HCEC 1CT (cell line): ENCODE data around the gene ACYP2.
"Not testable (repeated sequence)": the region's sequence is repeated elsewhere in the genome, so short reads cannot be mapped to it uniquely, and the experiment has no call there.

Experiments used
- DNase-seq: peaks from one replicate; pipeline ENCODE4 v3.0.0-alpha.2; 2017

Gene ACYP2

GRCh38 chr2:54115284-54116137 is at the start of gene ACYP2:
ACYP2 (plus strand) TSS chr2:54115615.
- peak; percentile 93 for DNase-seq

DNA sequence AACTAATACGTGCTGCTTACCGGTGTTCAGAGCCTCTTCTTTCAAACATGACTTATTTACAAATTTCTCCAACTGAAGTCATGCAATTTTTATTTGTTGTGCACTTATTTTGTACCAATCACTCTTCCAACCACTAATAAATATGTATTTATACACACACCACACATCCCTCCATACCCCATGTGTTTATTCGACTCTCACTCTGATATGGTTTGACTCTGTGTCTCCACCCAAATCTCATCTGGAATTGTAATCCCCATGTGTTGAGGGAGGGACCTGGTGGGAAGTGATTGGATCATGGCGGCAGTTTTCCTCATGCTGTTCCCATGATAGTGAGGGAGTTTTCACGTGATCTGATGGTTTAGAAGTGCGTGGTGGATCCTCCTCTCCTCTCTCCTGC is 49.5 kb upstream of the ACYP2 start:
- DNase-seq = no peak

- peak; percentile 2 for DNase-seq
Measured at GRCh38 chr2:54067851-54068375, 47.5 kb upstream of the ACYP2 start.

GRCh38 chr2:54072483-54072882 is 42.9 kb upstream of the ACYP2 start:
- DNase-seq = not testable (repeated sequence)

DNA sequence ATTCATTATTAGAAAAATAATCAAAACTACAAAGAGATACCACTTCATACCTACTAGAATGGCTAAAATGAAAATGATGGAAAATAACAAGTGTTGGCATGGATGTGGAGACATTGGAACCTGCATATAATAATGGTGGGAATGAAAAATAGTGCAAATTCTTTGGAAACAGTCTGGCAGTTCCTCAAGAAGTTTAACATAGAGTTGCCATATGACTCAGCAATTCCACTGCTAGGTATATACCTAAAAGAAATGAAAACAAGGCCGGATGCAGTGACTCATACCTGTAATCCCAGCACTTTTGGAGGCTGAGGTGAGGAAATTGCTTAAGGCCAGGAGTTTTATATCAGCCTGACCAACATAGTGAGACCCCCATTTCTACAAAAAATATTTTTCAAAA is 41.6 kb upstream of the ACYP2 start:
- DNase-seq = peak; percentile 32

GRCh38 chr2:54074606-54075341 is 40.6 kb upstream of the ACYP2 start:
- DNase-seq = no peak

DNA sequence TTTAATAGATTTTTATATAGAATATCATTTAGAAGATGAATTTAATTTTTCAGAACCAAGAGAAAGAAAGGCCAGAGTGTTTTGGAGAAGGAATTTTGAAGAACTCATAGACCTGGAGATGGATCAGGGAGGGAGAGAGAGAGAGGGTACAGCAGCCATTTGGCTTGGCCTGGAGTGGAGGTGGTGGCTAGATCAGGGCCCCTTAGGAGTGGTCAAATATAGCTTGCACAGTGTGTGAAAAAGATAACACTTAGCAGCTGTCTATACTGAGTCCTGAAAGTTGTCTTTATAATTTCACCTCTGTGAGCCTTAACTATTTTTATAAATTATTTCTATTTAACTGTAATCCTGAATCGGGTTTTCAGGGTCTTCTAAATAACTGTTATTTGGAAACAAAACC is 38.8 kb upstream of the ACYP2 start:
- DNase-seq = no peak

DNA sequence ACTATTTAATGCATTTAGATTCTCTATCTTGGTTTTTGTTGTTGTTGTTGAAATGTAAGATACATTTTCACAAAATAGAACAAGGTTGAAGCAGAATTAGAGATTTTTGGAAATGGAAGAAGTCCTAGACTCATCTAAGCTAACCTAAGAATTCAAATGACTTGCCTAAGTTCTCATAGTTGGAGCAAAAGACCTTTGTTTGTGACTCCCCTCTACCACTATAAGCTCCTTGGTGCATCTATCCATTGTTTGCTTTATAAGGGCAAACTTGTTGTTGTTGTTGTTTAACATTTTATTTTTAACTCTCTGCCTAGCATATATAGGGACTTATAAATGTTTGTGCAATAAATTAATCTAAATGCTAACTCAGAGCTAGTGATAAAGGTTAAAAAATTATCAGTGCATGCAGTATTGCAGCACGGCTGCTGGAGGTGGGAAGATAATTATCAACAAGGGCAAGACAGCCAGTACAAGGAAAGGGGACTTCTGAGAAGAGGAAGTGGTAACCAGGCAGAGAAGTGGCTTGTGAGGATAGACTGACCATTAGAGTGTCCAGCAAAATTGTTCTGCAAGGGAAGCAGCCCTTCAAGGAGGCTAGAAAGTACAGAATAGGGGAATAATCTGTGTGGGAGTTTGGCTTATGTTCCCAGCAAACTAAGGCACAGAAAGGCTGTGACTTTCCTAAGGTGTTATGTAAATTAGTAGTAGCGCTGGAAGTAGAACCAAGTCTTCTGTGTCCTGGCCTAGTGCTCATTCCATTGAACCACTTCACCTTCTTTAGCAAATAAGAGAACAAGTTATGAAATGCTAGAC is 38.1 kb upstream of the ACYP2 start:
- DNase-seq = no peak

DNA sequence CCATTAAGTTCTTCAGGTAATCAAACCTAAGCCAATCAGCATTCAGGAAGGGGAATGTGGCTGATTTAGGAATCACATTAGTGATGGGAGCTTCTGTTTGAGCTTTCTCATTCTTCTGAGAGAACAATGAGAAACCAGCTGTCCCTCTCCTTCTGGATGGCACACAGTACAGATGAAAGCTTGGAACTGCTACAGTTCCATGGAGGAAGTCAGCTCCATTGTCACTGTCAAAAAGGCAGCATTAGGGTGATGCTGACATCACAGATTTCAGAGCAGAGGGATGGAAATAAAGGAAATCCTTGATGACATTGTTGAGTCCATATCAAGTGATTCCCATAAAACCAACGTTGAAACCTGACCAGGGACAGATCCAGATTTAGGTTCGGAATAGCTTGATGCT is 36.1 kb upstream of the ACYP2 start:
- DNase-seq = no peak

- DNase-seq = peak; percentile 18
Measured at GRCh38 chr2:54081574-54081973, 33.8 kb upstream of the ACYP2 start.

GRCh38 chr2:54083021-54083420 is 32.4 kb upstream of the ACYP2 start:
- no peak for DNase-seq

- DNase-seq = no peak
Measured at GRCh38 chr2:54083445-54083844, 32.0 kb upstream of the ACYP2 start.

DNA sequence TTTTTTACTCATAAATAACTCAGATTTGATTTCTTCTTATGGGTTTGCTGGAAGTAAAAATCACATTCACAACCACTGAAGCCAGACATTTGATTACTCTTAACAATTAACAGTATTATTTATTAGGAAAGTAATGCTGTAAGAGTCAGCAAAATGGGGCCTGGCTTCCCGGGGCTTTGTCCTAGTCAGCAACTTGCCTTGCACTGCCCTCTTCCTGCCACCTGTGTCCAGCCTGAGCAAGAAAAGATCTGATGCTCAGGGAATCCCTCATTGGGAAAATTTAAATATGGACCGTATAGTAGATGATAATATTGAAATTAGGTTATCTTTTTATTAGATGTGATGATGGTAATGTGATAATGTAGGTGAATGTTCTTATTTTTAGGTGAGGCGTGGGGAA is 30.8 kb upstream of the ACYP2 start:
- DNase-seq = peak; percentile 23

DNA sequence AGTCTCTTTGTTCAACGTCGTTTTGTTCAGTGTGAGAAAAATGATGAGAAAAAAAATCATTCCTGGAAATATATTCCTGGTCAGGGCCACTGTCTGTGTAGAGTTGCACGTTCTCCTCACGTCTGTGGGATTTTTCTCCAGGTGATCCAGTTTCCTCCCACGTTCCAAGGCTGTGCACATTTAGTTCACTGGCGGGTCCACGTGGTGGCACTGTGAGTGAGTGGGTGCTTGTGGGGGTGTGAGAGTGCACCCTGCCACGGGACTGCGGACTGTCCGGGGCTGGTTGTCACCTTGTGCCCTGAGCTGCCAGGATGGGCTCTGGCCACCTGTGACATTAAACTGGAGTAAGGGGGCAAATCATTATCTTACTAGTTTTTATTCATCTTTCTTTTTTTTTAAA is 30.3 kb upstream of the ACYP2 start:
- DNase-seq = no peak

- DNase-seq = no peak
Measured at GRCh38 chr2:54086157-54086556, 29.3 kb upstream of the ACYP2 start.

DNA sequence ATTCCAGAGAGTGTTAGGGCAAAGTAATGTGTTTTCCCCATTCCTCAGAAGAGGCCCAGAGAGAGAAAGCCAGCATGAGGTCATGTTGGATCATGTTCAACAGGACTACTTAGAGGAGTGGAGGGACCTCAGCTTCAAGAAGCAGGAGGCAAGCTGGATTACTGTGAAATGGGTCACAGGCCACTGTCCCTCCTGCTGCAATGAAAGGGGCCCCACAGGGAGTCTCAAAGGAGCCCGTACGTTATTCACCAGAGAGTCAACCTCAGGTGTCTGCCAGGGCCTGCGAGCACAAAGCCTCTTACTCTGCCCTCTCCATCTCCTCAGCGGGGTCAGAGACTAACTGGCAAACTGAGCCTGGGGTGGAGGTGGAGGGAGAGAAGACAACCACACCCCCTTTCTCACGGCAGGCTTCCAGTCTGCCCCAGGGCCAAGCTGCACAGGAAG is 27.2 kb upstream of the ACYP2 start:
- no peak for DNase-seq

DNA sequence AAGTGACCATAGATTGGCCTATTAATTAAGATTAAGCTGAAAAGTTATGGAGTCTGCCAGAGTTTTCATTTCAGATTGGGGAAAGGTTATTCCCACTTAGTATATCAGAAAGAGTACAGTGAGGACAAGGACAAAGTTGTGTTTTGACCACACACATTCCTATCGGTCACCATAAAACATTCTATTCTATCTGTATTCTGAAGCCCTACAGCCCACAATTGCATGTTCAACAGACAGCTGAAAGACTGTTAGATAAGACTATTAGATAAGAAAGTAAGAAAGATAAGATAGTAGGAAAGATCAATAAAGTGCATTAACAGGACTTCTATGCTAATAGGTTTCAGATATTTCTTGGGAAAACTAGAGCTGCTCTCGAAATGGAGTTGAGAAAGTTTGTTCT is 26.7 kb upstream of the ACYP2 start:
- DNase-seq = no peak

DNA sequence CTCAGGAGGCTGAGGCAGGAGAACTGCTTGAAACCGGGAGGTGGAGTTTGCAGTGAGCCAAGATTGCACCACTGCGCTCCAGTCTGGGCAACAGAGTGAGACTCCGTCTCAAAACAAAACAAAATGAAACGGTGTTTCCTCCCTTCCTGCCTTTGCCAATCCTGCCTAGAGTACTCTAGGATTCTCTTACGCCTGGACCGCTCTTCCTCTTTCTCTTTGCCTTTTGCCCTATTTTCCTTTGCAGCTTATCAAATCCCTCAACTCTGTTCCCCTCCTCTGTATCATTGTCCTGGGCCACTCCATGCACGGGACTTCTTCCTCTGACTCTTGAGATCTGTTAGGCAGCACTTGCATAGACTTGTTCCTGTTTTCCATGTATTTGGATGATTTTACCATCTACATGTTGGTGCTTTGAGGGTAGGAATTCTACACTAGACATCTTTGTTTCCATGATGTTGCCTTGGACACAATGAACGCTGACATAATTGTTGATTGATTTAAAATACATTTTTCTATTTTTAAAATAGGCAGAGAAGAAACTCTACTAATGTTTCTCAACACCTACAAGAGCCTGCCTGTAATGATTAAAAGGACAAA is 24.8 kb upstream of the ACYP2 start:
- DNase-seq = no peak

DNA sequence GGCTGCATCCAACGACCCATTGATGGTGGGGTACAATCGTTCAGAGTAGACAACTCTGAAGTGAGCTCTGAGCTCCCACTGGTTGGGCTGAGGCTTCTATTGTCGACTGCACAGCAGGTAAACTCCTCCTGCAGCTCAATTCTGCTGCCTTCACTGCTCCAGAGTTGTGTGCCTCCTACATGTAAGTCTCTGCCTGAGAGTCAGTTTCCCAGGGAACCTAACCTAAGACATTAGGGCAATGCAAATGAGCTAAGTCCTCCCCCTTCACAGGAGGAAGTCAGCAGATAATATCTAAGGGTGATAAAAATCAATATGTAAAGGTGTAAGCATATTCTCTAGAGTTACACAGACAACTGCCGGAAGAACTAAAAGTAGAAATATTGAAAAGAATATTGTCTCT is 22.5 kb upstream of the ACYP2 start:
- DNase-seq = no peak

GRCh38 chr2:54095406-54095805 is 20.0 kb upstream of the ACYP2 start:
- not testable (repeated sequence) for DNase-seq

- not testable (repeated sequence) for DNase-seq
Measured at GRCh38 chr2:54096141-54096540, 19.3 kb upstream of the ACYP2 start.

DNA sequence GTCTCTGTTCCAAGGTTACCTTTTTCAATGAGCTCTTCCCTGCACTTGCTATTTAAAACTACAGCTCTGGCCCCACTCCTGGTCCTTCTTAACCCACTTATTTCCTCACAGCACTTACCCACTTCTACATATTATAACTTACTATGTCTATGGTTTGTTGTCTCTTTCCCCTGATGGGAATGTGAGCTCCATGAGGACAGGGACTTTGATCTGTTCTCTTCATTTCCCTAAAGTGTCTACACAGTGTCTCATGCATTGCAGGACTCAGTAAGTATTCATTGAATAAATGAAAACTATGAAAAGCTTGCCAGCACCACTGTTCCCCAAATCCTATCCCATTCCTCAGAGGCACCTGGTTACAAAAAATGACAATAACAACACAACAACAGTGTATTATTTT is 18.3 kb upstream of the ACYP2 start:
- DNase-seq = no peak

DNA sequence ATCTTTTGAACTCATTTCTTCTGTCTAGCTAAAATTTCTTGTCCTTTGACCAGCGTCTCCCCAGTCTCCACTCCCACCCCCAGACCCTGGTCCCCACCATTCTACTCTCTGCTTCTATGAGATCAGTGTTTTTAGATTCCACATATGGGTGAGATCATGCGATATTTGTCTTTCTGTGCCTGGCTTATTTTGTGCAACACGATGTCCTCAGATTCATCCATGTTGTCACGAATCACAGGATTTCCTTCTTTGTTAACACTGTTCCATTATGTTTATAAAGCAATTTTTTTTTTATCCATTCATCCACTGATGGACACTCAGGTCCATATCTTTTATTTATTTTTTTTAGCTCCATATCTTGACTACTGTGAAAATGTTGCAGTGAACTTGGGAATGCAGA is 16.0 kb upstream of the ACYP2 start:
- no peak for DNase-seq
